Naive thymus-derived CD4-positive, alpha-beta T cell (primary cell): Measurements from ENCODE around the gene STARD3. TPM values are rescaled to one million over a fixed set of nuclear protein-coding genes. Genes with fewer than 3 reads are reported as not detected.

Experiments
- ATAC-seq: fragments of 150-1000 bp; cut with Tn5 transposase; 2 replicates; pipeline ENCODE4 v1.10.0; 2021; ENCODE audit warnings: mild to moderate bottlenecking, moderate library complexity
- CTCF ChIA-PET: fragments of 350-600 bp; sonication (Branson Sonifier 250); formaldehyde crosslinking; loops from one replicate; lab custom pipeline; 2021; ENCODE audit warnings: antibody characterized with exemption; lab: Charles Lee
- POLR2A ChIA-PET: fragments of 350-600 bp; sonication (Branson Sonifier 250); formaldehyde crosslinking; loops from one replicate; lab custom pipeline; 2021; ENCODE audit warnings: antibody characterized with exemption, inconsistent platforms; lab: Charles Lee
- DNase-seq, 9 donors: peaks; one replicate each; pipeline versions ENCODE4 v3.0.0 to v3.0.0-alpha.2; 2020 to 2022; ENCODE audit warnings: mixed read lengths in 1 of 9
- H3K27ac ChIP-seq: one replicate; pipeline ENCODE4 v1.7.0; 2013; ENCODE audit warnings: mild to moderate bottlenecking, low read depth, low read length, moderate library complexity
- H3K27me3 ChIP-seq, 2 donors: one replicate each; pipeline ENCODE4 v1.7.0; 2013; ENCODE audit warnings: low read length in 2 of 2, mild to moderate bottlenecking in 2 of 2, moderate library complexity in 2 of 2; ENCODE audit not compliant: control insufficient read depth in 2 of 2, insufficient read depth in 2 of 2
- H3K36me3 ChIP-seq, 3 experiments: 1 replicate in 2 of 3; 2 replicates in 1 of 3; pipeline ENCODE4 v1.7.0; 2013; ENCODE audit warnings: low read length in 3 of 3, mild to moderate bottlenecking in 3 of 3, moderate library complexity in 1 of 3; ENCODE audit not compliant: insufficient read depth in 3 of 3, control insufficient read depth in 2 of 3
- H3K4me1 ChIP-seq, 2 donors: one replicate each; pipeline ENCODE4 v1.7.0; 2013; ENCODE audit warnings: low read length in 2 of 2, mild to moderate bottlenecking in 2 of 2, moderate library complexity in 1 of 2; ENCODE audit not compliant: control insufficient read depth in 2 of 2, insufficient read depth in 2 of 2
- H3K4me3 ChIP-seq: 2 replicates; pipeline ENCODE4 v1.7.0; 2013; ENCODE audit warnings: mild to moderate bottlenecking, low read length
- H3K9me3 ChIP-seq, 3 experiments: 1 replicate in 2 of 3; 2 replicates in 1 of 3; pipeline ENCODE4 v1.7.0; 2013; ENCODE audit warnings: low read length in 3 of 3; ENCODE audit not compliant: control insufficient read depth in 2 of 3
- H3K27ac Mint-ChIP-seq, 9 donors: one replicate each; pipeline ENCODE4 v1.8.0; 2020 to 2022; ENCODE audit warnings: mixed read lengths in 9 of 9, mild to moderate bottlenecking in 8 of 9, moderate library complexity in 5 of 9, inconsistent platforms in 2 of 9
- H3K27me3 Mint-ChIP-seq, 5 donors: one replicate each; pipeline ENCODE4 v1.8.0; 2021 to 2022; ENCODE audit warnings: mixed read lengths in 5 of 5, mild to moderate bottlenecking in 1 of 5
- H3K36me3 Mint-ChIP-seq, 5 donors: one replicate each; pipeline ENCODE4 v1.8.0; 2020 to 2022; ENCODE audit warnings: mixed read lengths in 5 of 5, mild to moderate bottlenecking in 3 of 5, inconsistent platforms in 1 of 5
- H3K4me1 Mint-ChIP-seq, 7 donors: one replicate each; pipeline ENCODE4 v1.8.0; 2020 to 2022; ENCODE audit warnings: mixed read lengths in 7 of 7, mild to moderate bottlenecking in 3 of 7, inconsistent platforms in 1 of 7
- H3K4me3 Mint-ChIP-seq, 10 donors: one replicate each; pipeline ENCODE4 v1.8.0; 2020 to 2022; ENCODE audit warnings: mild to moderate bottlenecking in 10 of 10, mixed read lengths in 10 of 10, moderate library complexity in 6 of 10, inconsistent platforms in 2 of 10
- H3K9me3 Mint-ChIP-seq, 11 donors: one replicate each; pipeline ENCODE4 v1.8.0; 2020 to 2022; ENCODE audit warnings: mixed read lengths in 11 of 11, mild to moderate bottlenecking in 4 of 11, inconsistent platforms in 1 of 11, moderate library complexity in 1 of 11
- intact Hi-C, 2 donors: fragments of 100-400 bp; cut with micrococcal nuclease; formaldehyde crosslinking; loops; one replicate each; pipeline ENCODE4 v1.15.1; 2023
- polyA plus RNA-seq, 2 donors: library from polyadenylated mRNA; unstranded; fragments of 300-500 nt; fragmentation: Illumina TruSeq; gene quantifications; one replicate each; pipeline ENCODE4 v1.2.3, GENCODE V29; 2021
- total RNA-seq, 6 experiments: library from RNA in 5 of 6; stranded (reverse) in 5 of 6; gene quantifications; 1 replicate in 5 of 6; 2 replicates in 1 of 6; pipeline ENCODE4 v1.2.3 and lab custom pipeline; 2021 to 2026

STARD3 gene
- total and polyA plus RNA-seq, 7 experiments from 2014 or later = 46.7 to 143 (median 88.4) TPM

DNA sequence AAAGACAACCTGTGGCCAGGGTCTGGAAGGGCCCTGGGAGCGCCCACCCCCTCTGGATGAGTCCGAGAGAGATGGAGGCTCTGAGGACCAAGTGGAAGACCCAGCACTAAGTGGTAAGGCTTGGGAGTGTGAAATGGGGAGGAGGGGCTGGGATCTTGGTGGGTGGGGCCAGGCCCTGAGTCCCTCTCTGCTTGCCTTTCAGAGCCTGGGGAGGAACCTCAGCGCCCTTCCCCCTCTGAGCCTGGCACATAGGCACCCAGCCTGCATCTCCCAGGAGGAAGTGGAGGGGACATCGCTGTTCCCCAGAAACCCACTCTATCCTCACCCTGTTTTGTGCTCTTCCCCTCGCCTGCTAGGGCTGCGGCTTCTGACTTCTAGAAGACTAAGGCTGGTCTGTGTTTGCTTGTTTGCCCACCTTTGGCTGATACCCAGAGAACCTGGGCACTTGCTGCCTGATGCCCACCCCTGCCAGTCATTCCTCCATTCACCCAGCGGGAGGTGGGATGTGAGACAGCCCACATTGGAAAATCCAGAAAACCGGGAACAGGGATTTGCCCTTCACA, 1.2 kb upstream of the STARD3 start:
- no peaks in the 10 kb centered on the region for H3K27me3 ChIP-seq
- no peak overlapping the region for H3K4me3 ChIP-seq
- DNase-seq (no peak), ATAC-seq (no peak)
- Mint-ChIP-seq H3K27ac (peak overlapping the region in 7 of 9 donors; percentile 76 to 96 (median 91)), H3K4me1 (peaks cover 42 to 65% (median 51%) of the 10 kb centered on the region in 7 donors), H3K27me3 (peaks cover 0 to 14% (median 5%) of the 10 kb centered on the region in 5 donors), H3K4me3 (peak overlapping the region in 9 of 10 donors; percentile 49 to 98 (median 95)), H3K9me3 (no peaks in the 10 kb centered on the region), H3K36me3 (peaks cover 0 to 3% (median 0%) of the 10 kb centered on the region in 5 donors)
- H3K9me3 ChIP-seq = no peaks in the 10 kb centered on the region
- POLR2A ChIA-PET = interaction anchor here (1.2 to 1.6 kb wide), 4 partner anchors 12 to 53 kb away, joined by 3 to 8 read pairs (median 4); partner anchors contain the start of genes PGAP3 and PNMT
- intact Hi-C loops = loop anchor here (2.0 to 5.0 kb wide), 7 partner anchors 52 to 347 kb away; partner anchors contain the start of genes LRRC3C (in 2 of the 2), MIEN1 (in 2 of the 2), ORMDL3 (in 2 of the 2) and CDK12 (in 1 of the 2)
- H3K36me3 ChIP-seq = peaks cover 0 to 6% (median 0%) of the 10 kb centered on the region in 3 experiments
- peaks cover 34 to 38% of the 10 kb centered on the region in 2 donors for H3K4me1 ChIP-seq
- CTCF ChIA-PET = interaction anchor here (1.0 to 10.7 kb wide), 5 partner anchors 13 to 35 kb away, joined by 4 to 104 read pairs (median 7); partner anchors contain the start of gene PPP1R1B
- H3K27ac ChIP-seq = peak overlapping the region; percentile 92

GRCh38 chr17:39636587-39636926, 387 bp upstream of the STARD3 start:
- Histone ChIP-seq H3K27me3 (no peaks in the 10 kb centered on the region), H3K36me3 (peaks cover 0 to 6% (median 0%) of the 10 kb centered on the region in 3 experiments), H3K4me1 (peaks cover 37 to 43% of the 10 kb centered on the region in 2 donors), H3K9me3 (no peaks in the 10 kb centered on the region), H3K4me3 (peak overlapping the region; percentile 86), H3K27ac (peak overlapping the region; percentile 92)
- Mint-ChIP-seq H3K36me3 (peaks cover 0 to 4% (median 0%) of the 10 kb centered on the region in 5 donors), H3K27me3 (peaks cover 0 to 6% (median 0%) of the 10 kb centered on the region in 5 donors), H3K9me3 (no peaks in the 10 kb centered on the region), H3K4me3 (peak overlapping the region; percentile 89 to 98 (median 95)), H3K4me1 (peaks cover 40 to 67% (median 55%) of the 10 kb centered on the region in 7 donors), H3K27ac (peak overlapping the region; percentile 76 to 96 (median 91))
- DNase-seq (no peak), ATAC-seq (peak; percentile 7)
- ChIA-PET POLR2A (interaction anchor here (1.2 to 2.1 kb wide), 3 partner anchors 13 to 42 kb away, joined by 3 to 6 read pairs (median 5); partner anchors contain the start of gene PNMT), CTCF (interaction anchor here (2.0 to 10.7 kb wide), 2 partner anchors 14 kb away, joined by 7 to 104 read pairs; partner anchors contain the start of gene PPP1R1B)
- intact Hi-C loops = loop anchor here (2.0 to 5.0 kb wide), 7 partner anchors 51 to 346 kb away; partner anchors contain the start of genes LRRC3C (in 2 of the 2), MIEN1 (in 2 of the 2), ORMDL3 (in 2 of the 2) and CDK12 (in 1 of the 2)

DNA sequence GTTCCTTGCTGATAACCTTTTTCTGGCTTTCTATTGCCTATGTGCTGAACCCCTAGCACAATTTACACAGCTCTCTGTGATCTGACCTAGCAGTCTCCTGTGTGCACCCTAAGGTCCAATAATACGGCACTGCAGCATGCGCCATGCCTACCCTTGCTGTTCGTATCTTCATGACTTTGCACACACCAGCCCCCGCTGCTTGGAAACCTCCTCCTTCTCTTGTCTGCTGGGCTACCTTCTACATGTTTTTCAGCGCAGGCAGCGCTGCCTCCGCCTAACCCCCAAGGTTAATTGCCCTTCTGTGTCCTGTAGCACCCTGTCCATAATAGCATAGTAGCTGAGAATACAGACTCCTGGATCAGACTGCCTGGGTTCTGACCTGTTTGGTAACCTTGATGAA, 1.4 kb downstream of the STARD3 start:
- H3K9me3 ChIP-seq = no peaks in the 10 kb centered on the region
- H3K4me1 ChIP-seq = peaks cover 50 to 52% of the 10 kb centered on the region in 2 donors
- DNase-seq (no peak), ATAC-seq (no peak)
- H3K4me1 Mint-ChIP-seq = peaks cover 51 to 83% (median 70%) of the 10 kb centered on the region in 7 donors
- H3K36me3 ChIP-seq = peaks cover 0 to 6% (median 0%) of the 10 kb centered on the region in 3 experiments
- no peaks in the 10 kb centered on the region for H3K27me3 Mint-ChIP-seq
- H3K27ac ChIP-seq = peak overlapping the region; percentile 92
- H3K36me3 Mint-ChIP-seq = peaks cover 0 to 7% (median 0%) of the 10 kb centered on the region in 5 donors
- H3K27me3 ChIP-seq = no peaks in the 10 kb centered on the region
- H3K4me3 Mint-ChIP-seq = peak overlapping the region; percentile 89 to 98 (median 95)
- POLR2A ChIA-PET = interaction anchor here (0.5 to 3.5 kb wide), 14 partner anchors 9 to 137 kb away, joined by 3 to 14 read pairs (median 4); partner anchors contain the start of genes MIEN1 and PGAP3
- CTCF ChIA-PET = interaction anchor here (0.6 to 10.7 kb wide), 7 partner anchors 14 to 744 kb away, joined by 3 to 104 read pairs (median 4); partner anchors contain the start of gene PPP1R1B
- H3K4me3 ChIP-seq = peak overlapping the region; percentile 86
- no peaks in the 10 kb centered on the region for H3K9me3 Mint-ChIP-seq
- peak overlapping the region; percentile 76 to 96 (median 92) for H3K27ac Mint-ChIP-seq
- intact Hi-C loops = loop anchor here (2.0 to 5.0 kb wide), 7 partner anchors 16 to 344 kb away; partner anchors contain the start of genes MIEN1 (in 2 of the 2), CDK12 (in 1 of the 2), LRRC3C (in 1 of the 2) and ORMDL3 (in 1 of the 2)

GRCh38 chr17:39639043-39639442, 2.1 kb downstream of the STARD3 start:
- H3K4me3 Mint-ChIP-seq = peak overlapping the region in 9 of 10 donors; percentile 62 to 98 (median 89)
- H3K27me3 Mint-ChIP-seq = no peaks in the 10 kb centered on the region
- H3K27ac ChIP-seq = no peak overlapping the region
- intact Hi-C loops = loop anchor here (2.0 to 5.0 kb wide), 7 partner anchors 16 to 343 kb away; partner anchors contain the start of genes MIEN1 (in 2 of the 2), CDK12 (in 1 of the 2), LRRC3C (in 1 of the 2) and ORMDL3 (in 1 of the 2)
- H3K4me3 ChIP-seq = peak overlapping the region; percentile 86
- H3K4me1 Mint-ChIP-seq = peaks cover 56 to 90% (median 77%) of the 10 kb centered on the region in 7 donors
- no peaks in the 10 kb centered on the region for H3K9me3 ChIP-seq
- peak overlapping the region in 8 of 9 donors; percentile 23 to 94 (median 66) for H3K27ac Mint-ChIP-seq
- ATAC-seq (no peak), DNase-seq (no peak)
- H3K9me3 Mint-ChIP-seq = no peaks in the 10 kb centered on the region
- peaks cover 50 to 58% of the 10 kb centered on the region in 2 donors for H3K4me1 ChIP-seq
- no peaks in the 10 kb centered on the region for H3K27me3 ChIP-seq
- POLR2A ChIA-PET = interaction anchor here (1.0 to 3.5 kb wide), 7 partner anchors 9 to 114 kb away, joined by 3 to 14 read pairs (median 4); partner anchors contain the start of gene MIEN1
- CTCF ChIA-PET = interaction anchor here (0.9 to 10.7 kb wide), 5 partner anchors 11 to 33 kb away, joined by 4 to 104 read pairs (median 4); partner anchors contain the start of gene PPP1R1B
- peaks cover 0 to 6% (median 0%) of the 10 kb centered on the region in 3 experiments for H3K36me3 ChIP-seq
- H3K36me3 Mint-ChIP-seq = peaks cover 0 to 7% (median 0%) of the 10 kb centered on the region in 5 donors

GRCh38 chr17:39639566-39640458, 2.9 kb downstream of the STARD3 start:
- Mint-ChIP-seq H3K4me3 (peak overlapping the region in 9 of 10 donors; percentile 24 to 98 (median 69)), H3K27me3 (no peaks in the 10 kb centered on the region), H3K27ac (peak overlapping the region in 6 of 9 donors; percentile 23 to 78 (median 50)), H3K4me1 (peaks cover 59 to 91% (median 77%) of the 10 kb centered on the region in 7 donors), H3K36me3 (peaks cover 0 to 7% (median 0%) of the 10 kb centered on the region in 5 donors), H3K9me3 (no peaks in the 10 kb centered on the region)
- peaks cover 0 to 8% (median 0%) of the 10 kb centered on the region in 3 experiments for H3K36me3 ChIP-seq
- H3K9me3 ChIP-seq = no peaks in the 10 kb centered on the region
- ATAC-seq = no peak
- no peaks in the 10 kb centered on the region for H3K27me3 ChIP-seq
- ChIA-PET CTCF (interaction anchor here (0.9 to 10.7 kb wide), 5 partner anchors 11 to 48 kb away, joined by 3 to 104 read pairs (median 5); partner anchors contain the start of genes PGAP3 and PPP1R1B), POLR2A (interaction anchor here (0.6 to 3.5 kb wide), 5 partner anchors 18 to 1179 kb away, joined by 3 to 14 read pairs (median 12); partner anchors contain the start of gene MIEN1)
- intact Hi-C loops = loop anchor here (2.0 to 5.0 kb wide), 7 partner anchors 15 to 342 kb away; partner anchors contain the start of genes MIEN1 (in 2 of the 2), CDK12 (in 1 of the 2), LRRC3C (in 1 of the 2) and ORMDL3 (in 1 of the 2)
- no peak for DNase-seq
- no peak overlapping the region for H3K4me3 ChIP-seq
- H3K27ac ChIP-seq = no peak overlapping the region
- peaks cover 46 to 61% of the 10 kb centered on the region in 2 donors for H3K4me1 ChIP-seq
